ENCODE measurements around the gene C17orf107. TPM values are rescaled to one million over a fixed set of nuclear protein-coding genes. Genes with fewer than 3 reads are reported as not detected.

The C17orf107 gene
- total and polyA plus RNA-seq, 2 of the 13 experiments (the other 11 are each of a cell fraction or from before 2014, with no cell fraction given): 0.20 to 0.59 TPM

- TF ChIP-seq ZBTB10 (CRISPR knock-in tag; IDR thresholded peaks at IDR 0.05; ENCODE audit: borderline replicate concordance): no peak
Measured at GRCh38 chr17:4852567-4853207, 46.6 kb upstream of the C17orf107 start (continued).

- H3K4me1 ChIP-seq (ENCODE audit: insufficient read depth, low read length): peaks cover 49% of the 10 kb centered on the region
- in situ Hi-C loops (cut with HindIII; ENCODE audit: extremely low pct_ligation_motif_present, low pct_unique_long_range_greater_than_20kb) (no loop called here), intact Hi-C loops (cut with micrococcal nuclease; ENCODE audit: unreplicated experiment) (no loop called here)
- H3K36me3 ChIP-seq (replicated peaks in 1 of 2; ENCODE audit: control insufficient read depth in 1 of 2, insufficient read depth in 2 of 2, low read length in 2 of 2): peaks cover 0 to 25% of the 10 kb centered on the region in 2 experiments; a peak in 4 of 5 replicates
- no peaks in the 10 kb centered on the region for H3K27me3 ChIP-seq (ENCODE audit: control insufficient read depth in 1 of 2, insufficient read depth in 2 of 2, low read length in 2 of 2)
- 88% methylated on average over 2 of the region's 2 CpGs for WGBS (ENCODE audit: low lambda C conversion rate)
- no TSS peak for BruUV-seq (replicated peaks)
- H3K4me3 ChIP-seq (replicated peaks in 1 of 3; ENCODE audit: insufficient read depth in 1 of 3, low read depth in 2 of 3, low read length in 3 of 3): no peak overlapping the region
- H3K9ac ChIP-seq (ENCODE audit: insufficient read depth, low read depth, low read length): no peak overlapping the region
- no peaks in the 10 kb centered on the region for H3K9me3 ChIP-seq (ENCODE audit: low read length)
- no peak overlapping the region for H3K27ac ChIP-seq (ENCODE audit: extremely low read length, insufficient read depth, low read length)
- H4K20me1 ChIP-seq (ENCODE audit: insufficient read depth, low read length): 0 out of 2 replicates have a peak, but pooled peaks cover 8% of the 10 kb centered on the region
- no peak overlapping the region for H2AFZ ChIP-seq (ENCODE audit: low read length)
- CTCF ChIA-PET (ENCODE audit: low intra/inter-chr PET ratio, low total read pairs): no interaction called here
- POLR2A ChIA-PET: no interaction called here
- FAIRE-seq (no peak), ATAC-seq (no peak), DNase-seq (ENCODE audit: low spot score) (no peak)
- TF ChIP-seq CREB1 (IDR thresholded peaks at IDR 0.05) (no peak), CREB1 (CRISPR knock-in tag; IDR thresholded peaks at IDR 0.05) (no peak)
- H3K4me2 ChIP-seq (ENCODE audit: low read depth, low read length): no peak overlapping the region
- H3K79me2 ChIP-seq (ENCODE audit: insufficient read depth, low read length): peaks cover 51% of the 10 kb centered on the region
Measured at GRCh38 chr17:4853208-4853671, 46.1 kb upstream of the C17orf107 start.

All from HepG2 (cell line).